OCI-LY7 (cell line): ENCODE measurements around the gene USP43.

ENCODE experiments used
- CTCF ChIP-seq: fragments of 200-600 bp; sonication (generic); conservative IDR thresholded peaks from 2 replicates; pipeline ENCODE4 v1.5.1; 2014; ENCODE audit warnings: mild to moderate bottlenecking, antibody characterized with exemption, low read length, moderate library complexity, mixed read lengths
- EZH2phosphoT487 ChIP-seq: fragments of 200-600 bp; sonication (generic); IDR thresholded peaks from 2 replicates; pipeline ENCODE4 v1.6.1; 2018; ENCODE audit warnings: low read depth, borderline replicate concordance, mild to moderate bottlenecking, mixed run types, antibody characterized with exemption, low read length, moderate library complexity, mixed read lengths

GRCh38 chr17:9672266-9672665 lies 26.9 kb downstream of the USP43 start:
- TF ChIP-seq CTCF (no peak), EZH2phosphoT487 (no peak)
